Right forelimb (tissue), 1 donor: ENCODE data around the gene FIGN.

Experiments
- DNase-seq: peaks from one replicate; pipeline ENCODE4 v3.0.0-alpha.2; 2018

FIGN gene

DNA sequence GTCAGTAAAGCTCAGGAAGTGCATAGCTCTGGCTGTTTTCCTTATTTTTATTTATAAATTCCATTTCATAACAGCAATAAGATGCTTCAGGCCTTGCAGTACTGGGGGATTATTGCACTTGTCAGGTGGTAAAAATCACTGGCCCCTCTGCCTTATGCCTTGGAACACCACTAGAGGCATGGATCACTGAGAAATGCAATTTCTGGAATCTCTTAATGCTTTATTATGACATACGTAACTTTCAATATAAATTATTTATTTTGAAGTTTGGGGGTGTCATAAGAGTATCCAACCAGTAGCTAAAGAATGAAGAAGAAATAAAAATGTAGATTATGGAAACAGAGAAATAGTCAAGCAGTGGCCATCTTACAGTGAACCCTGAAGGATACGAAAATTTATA, 183.1 kb downstream of the FIGN start:
- DNase-seq: no peak

DNA sequence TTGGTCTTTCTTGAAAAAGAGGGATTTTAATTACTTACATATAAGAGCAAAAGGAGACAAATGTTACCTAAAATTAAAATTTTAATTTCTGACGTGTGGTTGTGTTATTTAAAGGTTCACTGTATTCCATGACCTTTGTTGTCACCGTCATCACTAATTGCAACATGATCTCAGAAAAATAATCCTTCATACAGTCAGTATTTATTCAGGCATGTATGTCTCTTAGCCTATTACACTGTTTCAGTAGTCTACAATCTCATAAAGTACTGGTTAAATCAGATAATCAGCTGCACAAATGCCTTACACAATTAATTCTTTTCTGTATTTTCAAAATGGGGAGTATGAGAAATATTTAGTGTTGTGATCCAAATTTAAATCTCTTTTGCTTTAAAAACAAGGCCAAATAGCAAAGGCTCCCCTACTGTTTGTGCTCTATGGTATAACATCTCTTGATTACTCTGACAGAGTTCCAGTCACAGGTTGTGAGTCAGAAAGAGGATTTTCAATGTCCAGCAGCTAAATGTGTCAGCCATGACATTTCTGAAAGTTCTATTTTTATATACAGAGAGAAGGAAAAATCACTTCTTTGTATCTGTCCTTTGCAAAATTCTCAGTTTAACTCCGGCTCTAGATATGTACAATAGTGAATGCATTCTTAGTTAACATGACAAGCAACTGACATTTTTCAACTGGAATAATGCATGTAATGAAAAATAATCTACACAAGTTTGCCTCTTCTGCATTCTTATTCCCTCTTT, 184.0 kb downstream of the FIGN start:
- no peak for DNase-seq

- DNase-seq: no peak
These were observed 186.8 kb downstream of the FIGN start for GRCh38 chr2:163548970-163549369.
